Measurements from ENCODE around the gene CDIPT. TPM values are rescaled to one million over a fixed set of nuclear protein-coding genes. Genes with fewer than 3 reads are reported as not detected.

CDIPT gene
- total RNA-seq, 1 donor from 2014 or later: 88.1 TPM

DNA sequence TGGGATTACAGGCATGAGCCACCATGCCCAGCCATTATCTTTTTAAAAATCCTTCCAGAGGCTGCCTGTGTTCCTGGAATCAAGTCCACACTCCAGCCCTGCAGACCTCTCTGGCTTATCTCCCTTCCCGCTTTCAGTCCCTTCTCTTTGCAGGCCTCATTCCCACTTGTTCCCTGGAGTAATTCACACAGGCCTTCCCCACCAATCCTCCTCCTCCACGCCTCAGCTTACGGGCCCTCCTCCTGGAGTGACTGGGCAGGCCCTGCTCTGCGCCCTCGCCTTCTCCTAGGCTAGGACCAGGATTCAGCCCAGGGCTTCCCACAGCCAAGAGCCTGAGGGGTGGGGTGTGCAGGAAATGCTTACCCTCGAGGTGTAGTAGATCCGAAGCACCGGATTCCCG, 2.8 kb downstream of the CDIPT start:
- Histone ChIP-seq H3K9me3 (ENCODE audit: insufficient read depth, low read depth, low read length) (no peaks in the 10 kb centered on the region), H2AFZ (ENCODE audit: low read depth, low read length) (no peak overlapping the region), H3K4me3 (ENCODE audit: insufficient read depth, low read depth, low read length) (no peak overlapping the region), H3K79me2 (ENCODE audit: insufficient read depth, low read length) (peaks cover 15% of the 10 kb centered on the region), H3K36me3 (ENCODE audit: insufficient read depth, low read length) (peaks cover 14% of the 10 kb centered on the region), H3K27me3 (ENCODE audit: insufficient read depth, low read length) (no peaks in the 10 kb centered on the region), H3K27ac (ENCODE audit: low read depth, low read length) (no peak overlapping the region), H3K4me2 (ENCODE audit: low read length) (no peak overlapping the region), H3K9ac (ENCODE audit: low read length) (no peak overlapping the region), H3K4me1 (ENCODE audit: insufficient read depth, low read length) (peaks cover 10% of the 10 kb centered on the region), H4K20me1 (ENCODE audit: insufficient read depth, low read length) (peaks cover 3% of the 10 kb centered on the region)
- Mint-ChIP-seq H3K27me3 (ENCODE audit: low read depth, unreplicated experiment) (no peaks in the 10 kb centered on the region), H3K36me3 (ENCODE audit: low read depth, unreplicated experiment) (peaks cover 15% of the 10 kb centered on the region), H3K4me3 (ENCODE audit: unreplicated experiment) (no peak overlapping the region), H3K27ac (ENCODE audit: unreplicated experiment) (no peak overlapping the region), H3K4me1 (ENCODE audit: low read depth, unreplicated experiment) (peaks cover 7% of the 10 kb centered on the region), H3K9me3 (ENCODE audit: unreplicated experiment) (no peaks in the 10 kb centered on the region)
- FAIRE-seq (no peak), DNase-seq (ENCODE audit: low read depth) (no peak)
- TF ChIP-seq, protein P1, sequence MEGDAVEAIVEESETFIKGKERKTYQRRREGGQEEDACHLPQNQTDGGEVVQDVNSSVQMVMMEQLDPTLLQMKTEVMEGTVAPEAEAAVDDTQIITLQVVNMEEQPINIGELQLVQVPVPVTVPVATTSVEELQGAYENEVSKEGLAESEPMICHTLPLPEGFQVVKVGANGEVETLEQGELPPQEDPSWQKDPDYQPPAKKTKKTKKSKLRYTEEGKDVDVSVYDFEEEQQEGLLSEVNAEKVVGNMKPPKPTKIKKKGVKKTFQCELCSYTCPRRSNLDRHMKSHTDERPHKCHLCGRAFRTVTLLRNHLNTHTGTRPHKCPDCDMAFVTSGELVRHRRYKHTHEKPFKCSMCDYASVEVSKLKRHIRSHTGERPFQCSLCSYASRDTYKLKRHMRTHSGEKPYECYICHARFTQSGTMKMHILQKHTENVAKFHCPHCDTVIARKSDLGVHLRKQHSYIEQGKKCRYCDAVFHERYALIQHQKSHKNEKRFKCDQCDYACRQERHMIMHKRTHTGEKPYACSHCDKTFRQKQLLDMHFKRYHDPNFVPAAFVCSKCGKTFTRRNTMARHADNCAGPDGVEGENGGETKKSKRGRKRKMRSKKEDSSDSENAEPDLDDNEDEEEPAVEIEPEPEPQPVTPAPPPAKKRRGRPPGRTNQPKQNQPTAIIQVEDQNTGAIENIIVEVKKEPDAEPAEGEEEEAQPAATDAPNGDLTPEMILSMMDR (IDR thresholded peaks at IDR 0.05; ENCODE audit: insufficient read depth, low read depth, low read length): no peak
- TF ChIP-seq EZH2 (IDR thresholded peaks at IDR 0.05; ENCODE audit: insufficient read depth, low read length): no peak

DNA sequence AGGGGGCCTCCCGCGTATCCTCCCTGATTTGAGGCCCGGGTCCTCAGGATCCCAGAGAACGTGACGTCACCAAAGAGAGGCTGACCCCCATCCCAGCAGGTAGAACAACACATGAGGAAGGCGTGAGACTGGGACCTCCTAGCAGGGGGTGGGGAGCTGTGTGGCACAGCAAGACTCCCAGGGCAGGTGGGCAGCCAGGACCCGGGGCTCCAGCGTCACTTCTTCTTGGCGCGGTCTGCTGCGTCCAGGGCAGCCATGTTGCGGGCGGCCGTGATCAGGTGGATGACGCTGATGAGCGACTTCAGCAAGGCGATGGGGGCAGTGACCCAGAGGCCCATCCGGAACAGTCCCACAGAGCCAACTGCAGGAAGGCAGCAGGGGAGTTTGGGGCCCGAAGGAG, 4.1 kb downstream of the CDIPT start:
- H3K4me3 ChIP-seq (ENCODE audit: insufficient read depth, low read depth, low read length): no peak overlapping the region
- Mint-ChIP-seq H3K27ac (ENCODE audit: unreplicated experiment) (no peak overlapping the region), H3K36me3 (ENCODE audit: low read depth, unreplicated experiment) (peaks cover 14% of the 10 kb centered on the region), H3K27me3 (ENCODE audit: low read depth, unreplicated experiment) (no peaks in the 10 kb centered on the region), H3K4me1 (ENCODE audit: low read depth, unreplicated experiment) (peaks cover 7% of the 10 kb centered on the region), H3K9me3 (ENCODE audit: unreplicated experiment) (no peaks in the 10 kb centered on the region), H3K4me3 (ENCODE audit: unreplicated experiment) (no peak overlapping the region)
- H3K4me2 ChIP-seq (ENCODE audit: low read length): no peak overlapping the region
- no peak overlapping the region for H3K9ac ChIP-seq (ENCODE audit: low read length)
- H3K9me3 ChIP-seq (ENCODE audit: insufficient read depth, low read depth, low read length): no peaks in the 10 kb centered on the region
- peaks cover 3% of the 10 kb centered on the region for H4K20me1 ChIP-seq (ENCODE audit: insufficient read depth, low read length)
- H3K27me3 ChIP-seq (ENCODE audit: insufficient read depth, low read length): no peaks in the 10 kb centered on the region
- H3K79me2 ChIP-seq (ENCODE audit: insufficient read depth, low read length): peaks cover 15% of the 10 kb centered on the region
- DNase-seq (ENCODE audit: low read depth) (no peak), FAIRE-seq (no peak)
- TF ChIP-seq, protein P1 (IDR thresholded peaks at IDR 0.05; ENCODE audit: insufficient read depth, low read depth, low read length): no peak
- TF ChIP-seq EZH2 (IDR thresholded peaks at IDR 0.05; ENCODE audit: insufficient read depth, low read length): no peak
- H3K36me3 ChIP-seq (ENCODE audit: insufficient read depth, low read length): peaks cover 14% of the 10 kb centered on the region
- H2AFZ ChIP-seq (ENCODE audit: low read depth, low read length): no peak overlapping the region
- no peak overlapping the region for H3K27ac ChIP-seq (ENCODE audit: low read depth, low read length)
- peaks cover 10% of the 10 kb centered on the region for H3K4me1 ChIP-seq (ENCODE audit: insufficient read depth, low read length)

DNA sequence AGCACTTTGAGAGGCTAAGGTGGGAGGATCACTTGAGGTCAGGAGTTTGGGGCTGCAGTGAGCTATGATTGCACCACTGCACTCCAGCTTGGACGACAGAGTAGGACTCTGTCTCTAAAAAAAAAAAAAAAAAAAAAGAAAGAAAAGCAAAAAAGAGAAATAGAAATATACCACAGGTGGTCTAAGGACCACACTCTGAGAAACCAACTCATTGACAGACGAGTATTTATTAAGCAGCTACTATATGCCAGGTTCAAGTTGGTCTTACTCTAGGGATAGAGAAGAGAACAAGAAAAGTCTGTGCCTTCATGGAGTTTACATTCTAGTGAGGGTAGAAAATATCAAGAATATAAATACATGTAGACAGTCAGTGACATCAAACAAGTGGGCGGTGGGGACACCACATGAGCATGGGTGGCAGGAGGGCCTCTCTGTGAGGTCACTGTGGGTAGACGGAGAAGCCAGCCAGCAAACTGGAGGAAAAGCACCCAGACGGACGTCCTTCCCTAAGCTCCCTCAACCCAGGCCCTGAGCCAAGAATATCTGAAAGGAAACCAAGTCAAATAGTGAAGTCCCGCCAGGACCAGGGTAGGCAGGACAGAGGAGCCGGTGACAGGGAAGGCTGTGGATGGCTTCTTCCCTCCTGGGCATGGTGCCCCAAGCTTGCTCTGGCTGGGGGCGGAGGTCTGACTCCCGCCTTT, 4.7 kb downstream of the CDIPT start:
- Mint-ChIP-seq H3K36me3 (ENCODE audit: low read depth, unreplicated experiment) (peaks cover 14% of the 10 kb centered on the region), H3K27me3 (ENCODE audit: low read depth, unreplicated experiment) (no peaks in the 10 kb centered on the region), H3K27ac (ENCODE audit: unreplicated experiment) (no peak overlapping the region), H3K9me3 (ENCODE audit: unreplicated experiment) (no peaks in the 10 kb centered on the region), H3K4me1 (ENCODE audit: low read depth, unreplicated experiment) (peaks cover 7% of the 10 kb centered on the region), H3K4me3 (ENCODE audit: unreplicated experiment) (no peak overlapping the region)
- FAIRE-seq: no peak
- Histone ChIP-seq H3K79me2 (ENCODE audit: insufficient read depth, low read length) (peaks cover 15% of the 10 kb centered on the region), H4K20me1 (ENCODE audit: insufficient read depth, low read length) (peaks cover 3% of the 10 kb centered on the region), H3K4me1 (ENCODE audit: insufficient read depth, low read length) (peaks cover 10% of the 10 kb centered on the region), H3K4me3 (ENCODE audit: insufficient read depth, low read depth, low read length) (no peak overlapping the region), H3K27me3 (ENCODE audit: insufficient read depth, low read length) (no peaks in the 10 kb centered on the region), H3K4me2 (ENCODE audit: low read length) (no peak overlapping the region), H3K36me3 (ENCODE audit: insufficient read depth, low read length) (peaks cover 14% of the 10 kb centered on the region), H3K27ac (ENCODE audit: low read depth, low read length) (no peak overlapping the region), H3K9ac (ENCODE audit: low read length) (no peak overlapping the region), H2AFZ (ENCODE audit: low read depth, low read length) (no peak overlapping the region), H3K9me3 (ENCODE audit: insufficient read depth, low read depth, low read length) (no peaks in the 10 kb centered on the region)
- no peak for DNase-seq (ENCODE audit: low read depth)
- no peak for TF ChIP-seq EZH2 (IDR thresholded peaks at IDR 0.05; ENCODE audit: insufficient read depth, low read length)
- TF ChIP-seq, protein P1 (IDR thresholded peaks at IDR 0.05; ENCODE audit: insufficient read depth, low read depth, low read length): no peak
